Measurements from ENCODE around the gene FGF10. TPM values are rescaled to one million over a fixed set of nuclear protein-coding genes. Genes with fewer than 3 reads are reported as not detected.

The FGF10 gene
- total RNA-seq: not detected in 2 replicates

DNA sequence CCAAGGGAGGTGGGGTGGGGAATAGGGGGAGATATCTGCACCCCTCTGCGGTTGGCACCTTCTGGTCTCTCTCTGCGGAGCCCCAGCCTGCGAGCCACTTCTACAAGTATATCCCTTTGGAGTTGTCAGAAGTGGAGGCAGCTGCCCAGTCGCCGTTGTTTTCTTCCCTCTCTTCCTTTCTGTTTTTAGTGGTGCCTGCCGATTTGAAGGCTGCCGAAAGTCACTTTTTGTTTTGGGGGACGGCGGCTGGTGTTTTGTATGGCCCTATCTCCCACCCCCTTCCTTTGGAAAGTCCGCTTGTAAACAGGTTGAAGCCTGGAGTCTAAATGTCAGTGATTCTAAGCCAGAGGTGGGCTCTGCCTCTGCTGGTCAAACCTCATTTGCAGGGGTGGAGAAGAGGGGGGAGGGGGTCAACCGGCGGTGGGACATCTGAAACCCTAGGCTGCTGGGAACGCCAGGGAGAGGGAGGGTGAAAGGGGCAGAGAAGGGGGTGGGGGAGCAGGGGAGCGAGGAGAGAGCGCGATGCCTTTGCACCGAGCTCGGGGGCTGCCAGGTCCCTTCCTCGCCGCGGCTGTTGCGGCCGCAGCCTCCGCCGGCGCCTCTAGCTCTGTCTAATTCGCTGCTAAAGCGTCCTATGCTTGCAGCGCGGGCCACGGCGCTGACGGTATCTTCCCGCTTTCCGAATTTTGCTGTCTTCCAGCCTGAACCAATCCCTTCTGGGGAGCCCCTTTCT lies at the start of gene FGF10:
FGF10 (minus strand) TSS at position 331 of the 733 bp plus-strand sequence. CDS start 738 bp downstream, outside the sequence.
- no peak for DNase-seq (ENCODE audit: low read depth, low spot score)

DNA sequence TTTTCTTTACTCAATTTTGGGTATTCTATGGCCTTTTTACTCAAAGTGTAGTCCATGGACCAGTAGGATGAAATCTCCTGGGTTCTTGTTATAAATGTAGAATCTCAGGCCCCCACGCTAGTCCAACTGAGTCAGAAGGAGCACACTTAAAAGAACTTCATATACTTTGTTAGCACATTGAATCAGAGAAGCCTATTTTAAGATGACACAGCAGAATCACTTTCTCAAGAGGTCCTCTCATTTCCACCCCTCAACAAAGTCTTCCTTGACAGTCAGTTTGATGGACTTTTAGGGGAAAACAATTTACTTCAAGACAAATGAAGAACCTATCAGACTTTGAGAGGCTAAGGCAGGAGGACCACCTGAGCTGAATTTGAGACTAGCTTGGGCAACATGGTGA lies 37.7 kb upstream of the FGF10 start:
- no peak for DNase-seq (ENCODE audit: low read depth, low spot score)

DNA sequence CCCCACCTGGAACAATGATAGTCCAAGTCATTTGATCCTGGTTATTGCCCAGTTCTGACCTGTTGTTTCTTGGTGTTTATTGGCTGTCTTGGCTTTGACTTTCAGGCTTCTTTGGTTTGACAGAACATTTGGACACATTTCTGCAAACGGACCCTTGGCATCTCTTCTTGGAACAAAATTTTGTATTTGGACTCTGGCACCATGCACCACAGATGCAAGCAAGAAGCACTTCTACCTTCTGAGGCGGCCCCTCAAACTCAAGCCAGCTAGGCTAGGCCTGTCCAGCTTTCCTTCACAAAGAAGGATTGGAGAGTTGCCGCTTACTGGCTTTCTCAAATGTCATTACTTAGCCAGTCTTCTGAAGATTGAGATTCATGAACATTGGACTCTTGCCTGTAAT lies 23.1 kb upstream of the FGF10 start:
- no peak for DNase-seq (ENCODE audit: low read depth, low spot score)

DNA sequence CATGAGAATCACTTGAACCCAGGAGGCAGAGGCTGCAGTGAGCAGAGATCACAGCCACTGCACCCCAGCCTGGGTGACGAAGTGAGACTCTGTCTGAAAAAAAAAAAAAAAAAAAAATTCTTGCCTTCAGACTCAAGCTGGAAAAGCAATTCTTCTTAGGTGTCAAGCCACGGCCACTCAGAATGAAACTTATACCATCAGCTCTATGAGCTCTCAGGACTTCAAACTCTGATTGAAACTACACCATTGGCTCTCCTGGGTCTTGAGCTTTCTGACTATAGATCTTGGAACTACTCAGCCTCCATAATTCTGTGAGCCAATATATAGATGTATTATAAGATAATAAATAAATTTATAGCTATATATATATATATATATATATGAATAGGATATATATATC lies 12.9 kb upstream of the FGF10 start:
- no peak for DNase-seq (ENCODE audit: low read depth, low spot score)

DNA sequence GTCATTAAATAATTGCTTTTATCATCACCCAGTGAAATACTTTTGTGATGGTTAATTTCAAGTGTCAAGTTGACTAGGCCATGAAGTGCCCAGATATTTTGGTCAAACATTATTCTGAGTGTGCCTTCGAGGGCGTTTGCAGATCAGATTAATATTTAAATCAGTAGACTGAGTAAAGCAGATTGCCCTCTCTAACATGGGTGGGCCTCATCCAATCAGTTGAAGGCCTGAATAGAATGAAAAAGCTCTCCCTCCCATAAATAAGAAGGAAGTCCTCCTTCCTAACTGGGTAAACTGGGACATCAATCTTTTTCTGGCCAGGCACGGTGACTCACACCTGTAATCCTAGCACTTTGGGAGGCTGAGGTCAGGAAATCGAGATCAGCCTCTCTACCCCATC lies 12.4 kb upstream of the FGF10 start:
- DNase-seq (ENCODE audit: low read depth, low spot score): no peak

DNA sequence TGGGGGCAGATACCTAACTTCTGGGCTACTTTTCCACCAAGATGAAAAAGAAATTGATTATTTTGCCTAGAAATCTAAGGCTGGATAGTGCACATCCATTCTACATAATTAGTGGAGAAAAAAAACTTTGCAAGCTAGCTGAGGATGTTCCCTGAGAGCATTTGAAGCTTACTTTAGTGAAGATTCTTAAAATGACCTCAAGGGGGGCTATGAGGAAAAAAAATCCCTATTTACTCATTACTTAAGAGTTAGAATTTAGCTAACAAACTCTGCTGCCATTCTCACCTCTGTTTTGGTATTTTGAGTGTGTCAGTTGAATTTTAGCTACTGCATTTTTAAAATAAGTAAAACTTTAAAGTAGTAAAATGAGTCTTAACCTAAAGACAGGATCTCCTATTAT lies 9.2 kb upstream of the FGF10 start:
- DNase-seq (ENCODE audit: low read depth, low spot score): no peak

DNA sequence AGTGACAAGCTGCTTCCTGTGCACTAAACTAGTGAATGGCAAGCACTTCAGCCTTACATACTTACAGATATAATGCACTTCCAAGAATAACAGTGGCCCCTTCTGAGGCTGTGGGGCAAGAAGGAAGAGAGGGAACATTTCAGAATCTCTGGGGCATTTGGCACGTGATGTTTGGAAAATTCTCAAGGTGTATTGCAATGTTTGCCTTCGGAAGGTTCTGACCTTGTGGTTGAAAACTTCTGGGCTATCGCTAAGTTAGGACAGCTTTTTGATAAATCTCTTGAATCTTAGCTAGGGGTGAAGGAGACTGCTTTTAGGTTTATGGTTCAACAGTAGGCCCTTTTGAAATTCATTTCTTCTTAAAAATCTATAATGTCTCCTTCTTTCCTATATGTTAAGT lies 7.1 kb upstream of the FGF10 start:
- no peak for DNase-seq (ENCODE audit: low read depth, low spot score)

DNA sequence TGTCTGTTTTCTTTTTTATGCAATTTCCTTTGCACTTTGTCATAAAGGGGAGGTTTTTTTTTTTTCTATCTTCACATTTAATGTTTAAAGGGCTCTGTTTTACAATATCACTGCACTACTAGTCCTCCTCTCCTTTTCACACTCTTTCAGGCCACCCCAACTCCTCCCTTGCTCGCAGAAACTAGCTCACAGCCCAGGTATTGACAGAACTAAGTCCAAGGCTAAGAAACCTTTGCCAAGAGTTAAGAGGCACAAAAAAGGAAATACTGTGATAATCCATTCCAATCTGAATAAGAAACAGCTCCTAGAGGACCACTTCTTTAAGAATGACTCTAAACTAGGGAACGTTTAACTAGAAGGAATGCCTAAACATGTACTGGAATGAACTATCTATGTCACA lies 1.1 kb upstream of the FGF10 start:
- DNase-seq (ENCODE audit: low read depth, low spot score): no peak

DNA sequence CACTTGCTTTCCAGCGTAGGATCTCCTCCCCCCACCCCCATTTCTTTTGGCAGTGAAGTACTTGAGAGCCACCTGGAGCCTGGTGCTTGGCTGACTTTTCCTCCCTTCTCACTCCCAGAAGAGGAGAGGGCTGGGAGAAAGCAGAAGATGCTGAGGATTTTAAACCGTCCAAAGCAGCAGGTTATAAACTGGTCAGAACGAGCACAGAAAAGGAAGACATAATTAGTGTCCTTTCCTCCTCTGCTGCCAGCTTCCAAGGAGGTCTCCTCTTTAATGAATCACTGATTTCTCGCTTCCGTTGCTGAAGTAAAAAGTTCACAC lies 563 bp upstream of the FGF10 start:
- no peak for DNase-seq (ENCODE audit: low read depth, low spot score)

DNA sequence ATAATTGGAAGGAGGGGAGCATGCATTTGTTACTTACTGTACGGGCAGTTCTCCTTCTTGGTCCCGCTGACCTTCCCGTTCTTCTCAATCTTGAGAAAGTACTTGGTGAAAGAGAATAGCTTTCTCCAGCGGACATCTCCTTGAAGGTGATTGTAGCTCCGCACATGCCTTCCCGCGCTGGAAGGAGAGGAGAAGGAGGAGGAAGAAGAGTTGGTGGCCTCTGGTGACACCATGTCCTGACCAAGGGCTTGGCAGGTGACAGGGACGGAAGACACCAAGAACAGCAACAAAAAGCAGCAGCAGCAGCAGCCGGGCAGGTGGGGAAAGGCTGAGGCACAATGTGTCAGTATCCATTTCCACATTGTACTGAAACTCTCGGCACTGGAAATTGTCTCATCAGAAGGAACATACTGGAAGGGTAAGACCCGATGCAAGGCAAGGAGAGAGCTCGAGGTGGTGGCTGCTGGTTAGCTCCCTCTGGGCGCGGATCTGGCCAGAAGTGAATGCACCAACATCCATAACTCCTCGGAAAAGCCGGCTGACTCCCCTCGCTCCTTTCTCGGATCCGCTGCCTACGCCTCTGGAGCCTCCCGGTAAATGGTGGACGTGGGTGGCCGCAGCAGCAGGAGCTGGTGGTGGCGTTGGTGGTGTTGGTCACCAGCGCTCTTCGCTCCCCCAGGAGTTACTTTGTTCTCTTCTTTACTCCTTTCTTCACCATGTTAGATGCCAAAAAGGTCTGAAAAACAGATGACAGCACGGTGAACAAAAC lies 715 bp downstream of the FGF10 start:
- no peak for DNase-seq (ENCODE audit: low read depth, low spot score)

DNA sequence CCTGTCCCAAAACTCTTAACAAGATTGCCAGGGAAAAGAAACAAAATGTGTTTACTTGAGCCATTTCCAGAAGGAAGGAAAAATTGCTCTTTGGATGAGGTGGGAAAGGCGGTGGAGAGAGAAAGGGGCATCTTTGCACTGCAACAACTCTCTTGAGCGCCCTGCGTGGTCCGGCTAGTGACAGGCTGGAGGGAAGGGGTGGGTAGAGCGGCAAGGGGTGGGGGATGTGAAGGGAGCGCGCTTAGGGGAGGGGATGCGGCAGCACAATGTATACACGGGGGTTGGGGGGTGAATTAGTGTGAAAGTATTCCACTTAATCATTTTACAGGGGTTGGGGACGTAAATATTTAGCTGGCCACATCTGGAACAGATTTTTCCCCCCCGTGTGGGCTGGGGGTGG lies 1.3 kb downstream of the FGF10 start:
- no peak for DNase-seq (ENCODE audit: low read depth, low spot score)

DNA sequence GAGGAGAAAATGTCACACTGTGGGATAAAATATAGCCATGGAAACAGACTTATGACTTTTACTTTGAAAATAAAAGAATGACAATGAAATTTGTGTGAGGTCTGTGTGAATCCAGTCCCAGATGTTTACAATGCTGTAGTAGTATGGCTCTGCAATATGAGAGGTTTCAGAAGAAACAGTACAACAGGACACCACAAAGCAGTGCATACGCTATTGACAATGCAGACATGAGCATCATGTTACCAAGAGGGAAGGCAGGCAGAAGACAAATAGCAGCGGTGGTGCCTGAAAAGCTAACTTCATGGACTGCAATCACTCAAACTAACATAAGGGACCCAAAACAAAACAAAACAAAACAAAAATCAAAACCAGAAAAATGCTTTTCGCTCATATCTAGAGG lies 1.8 kb downstream of the FGF10 start:
- DNase-seq (ENCODE audit: low read depth, low spot score): no peak

DNA sequence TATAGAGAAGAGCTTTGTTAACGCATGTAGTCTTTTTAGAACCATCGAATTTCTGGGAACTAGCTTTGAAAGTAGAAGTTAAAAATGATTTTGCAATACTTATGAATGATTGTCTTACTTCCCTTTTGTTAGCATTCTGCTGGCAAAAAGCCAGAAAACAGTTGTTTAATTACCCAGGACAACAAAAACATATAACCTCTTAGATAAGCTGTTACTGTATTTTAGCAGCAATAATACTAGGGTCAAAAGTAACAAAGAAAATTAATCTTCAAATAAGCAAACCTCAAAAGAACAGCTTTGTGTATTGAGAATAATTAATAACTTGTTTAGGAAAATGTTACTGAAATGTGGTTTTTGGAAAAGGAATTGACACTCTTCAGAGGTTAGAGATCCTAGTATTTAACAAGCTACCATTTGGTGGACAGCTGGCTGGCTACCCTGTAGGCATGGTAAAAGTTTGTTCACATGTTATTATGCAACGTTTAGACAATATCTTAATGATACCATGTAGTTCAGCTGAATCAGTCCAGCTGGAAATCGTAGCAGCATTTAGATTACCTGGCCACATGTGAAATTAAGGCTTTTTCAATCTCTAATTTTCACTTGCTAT lies 3.8 kb downstream of the FGF10 start:
- DNase-seq (ENCODE audit: low read depth, low spot score): no peak

DNA sequence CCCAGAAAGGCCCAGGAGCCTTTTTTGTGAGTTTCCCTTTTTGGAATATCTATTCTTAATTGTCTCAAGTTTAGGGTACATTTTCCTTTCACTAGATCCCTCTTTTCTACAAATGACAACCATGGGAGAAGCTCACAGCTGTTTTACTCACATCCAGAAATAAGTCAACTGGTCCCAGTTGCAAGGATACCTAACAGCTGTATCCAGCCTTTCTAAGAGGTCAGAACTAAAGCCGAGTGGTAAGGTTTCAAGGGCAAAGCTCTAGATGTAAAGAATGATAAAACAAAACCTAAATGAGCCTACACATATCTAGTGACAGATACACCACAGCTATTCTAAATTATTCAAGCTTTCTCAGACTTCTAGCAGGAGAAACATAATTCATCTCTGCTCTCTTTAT lies 4.4 kb downstream of the FGF10 start:
- no peak for DNase-seq (ENCODE audit: low read depth, low spot score)

DNA sequence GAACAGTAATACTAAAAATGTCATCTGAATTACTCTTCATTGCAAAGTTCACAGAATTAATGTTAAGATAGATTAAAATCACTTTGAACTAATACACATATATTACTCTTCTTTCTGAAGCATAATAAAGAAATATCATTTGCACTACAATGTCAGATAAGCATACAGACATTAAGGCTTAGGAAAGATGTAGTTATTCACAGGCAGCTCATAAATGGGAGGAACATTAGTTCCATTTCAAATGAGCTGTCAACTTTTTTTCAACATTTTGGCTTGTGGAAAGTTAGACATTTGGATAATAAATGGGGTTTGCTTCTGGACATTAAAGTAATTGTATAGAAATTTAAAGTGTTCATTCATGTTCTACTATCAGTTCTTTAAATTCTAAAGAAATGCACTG lies 6.3 kb downstream of the FGF10 start:
- no peak for DNase-seq (ENCODE audit: low read depth, low spot score)

DNA sequence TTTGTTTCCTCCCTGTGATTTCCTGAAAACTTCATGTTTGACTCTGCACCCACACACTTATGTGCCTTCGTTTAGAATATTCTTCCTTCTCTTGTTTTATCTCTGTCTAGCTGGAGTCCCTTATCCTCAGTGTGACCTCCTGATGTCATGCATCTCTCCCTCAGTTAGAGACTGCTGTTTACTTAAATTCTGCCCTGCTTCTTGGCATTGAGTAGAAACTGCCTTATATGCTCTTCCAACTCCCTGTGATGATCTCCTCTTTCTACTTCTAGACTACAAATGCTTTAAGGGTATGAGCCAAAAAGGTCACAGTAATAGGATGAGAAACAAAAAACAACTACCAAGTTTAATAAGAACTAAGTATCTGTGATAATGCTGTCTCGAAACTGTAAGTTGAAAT lies 12.2 kb downstream of the FGF10 start:
- no peak for DNase-seq (ENCODE audit: low read depth, low spot score)

DNA sequence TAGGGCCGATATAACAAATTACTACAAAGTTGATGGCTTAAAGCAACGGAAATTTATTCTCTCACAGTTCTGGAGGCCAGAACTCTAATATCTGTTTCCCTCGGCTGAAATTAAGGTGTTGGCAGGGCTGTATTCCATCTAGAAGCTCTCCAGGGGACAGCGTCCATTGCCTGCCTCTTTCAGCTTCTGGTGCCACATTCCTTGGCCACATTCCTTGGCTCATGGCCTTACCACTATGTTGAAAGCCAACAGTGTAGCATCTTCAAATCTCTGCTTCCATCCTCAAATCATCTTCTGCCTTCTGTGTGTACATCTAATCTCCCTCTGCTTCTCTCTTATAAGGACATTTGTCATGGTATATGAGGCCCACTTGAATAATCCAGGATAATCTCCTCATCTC lies 17.2 kb downstream of the FGF10 start:
- no peak for DNase-seq (ENCODE audit: low read depth, low spot score)

DNA sequence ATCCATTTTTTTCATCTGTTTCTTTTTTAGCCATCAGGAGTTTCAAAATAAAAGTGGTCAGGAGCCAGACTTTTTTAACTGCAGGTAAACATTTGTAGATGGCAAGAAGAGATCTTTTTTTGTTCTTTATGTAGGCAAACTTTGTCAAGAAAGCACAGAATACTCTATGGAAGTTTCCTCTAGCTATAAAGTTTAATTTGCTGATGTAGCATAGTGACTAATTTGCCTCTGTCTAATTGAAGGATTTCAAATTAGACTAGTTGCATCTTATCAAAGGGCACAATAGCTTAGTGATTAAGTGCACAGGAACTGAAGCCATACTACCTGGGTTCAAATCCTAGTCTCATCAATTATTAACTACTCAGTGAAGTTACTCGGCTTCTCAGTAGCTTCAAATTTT lies 22.0 kb downstream of the FGF10 start:
- DNase-seq (ENCODE audit: low read depth, low spot score): no peak

DNA sequence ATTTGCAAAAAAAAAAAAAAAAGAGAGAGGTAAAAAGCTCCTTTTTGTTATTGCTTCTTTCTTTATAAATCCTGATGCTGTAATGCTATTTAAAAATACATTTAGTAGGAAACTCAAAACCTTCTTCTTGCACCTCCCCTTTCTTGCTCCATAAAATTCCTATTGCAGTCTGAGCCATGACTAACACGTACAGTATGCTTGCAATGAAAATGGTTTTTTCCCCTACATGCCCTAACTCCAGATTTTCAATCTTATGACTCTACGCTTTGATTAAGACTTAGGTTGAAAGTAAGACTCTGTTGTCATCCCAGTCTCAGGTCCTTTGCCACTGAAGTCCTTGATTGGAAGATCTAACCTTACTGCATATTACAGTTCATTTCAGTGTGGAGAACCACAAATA lies 23.9 kb downstream of the FGF10 start:
- DNase-seq (ENCODE audit: low read depth, low spot score): no peak

DNA sequence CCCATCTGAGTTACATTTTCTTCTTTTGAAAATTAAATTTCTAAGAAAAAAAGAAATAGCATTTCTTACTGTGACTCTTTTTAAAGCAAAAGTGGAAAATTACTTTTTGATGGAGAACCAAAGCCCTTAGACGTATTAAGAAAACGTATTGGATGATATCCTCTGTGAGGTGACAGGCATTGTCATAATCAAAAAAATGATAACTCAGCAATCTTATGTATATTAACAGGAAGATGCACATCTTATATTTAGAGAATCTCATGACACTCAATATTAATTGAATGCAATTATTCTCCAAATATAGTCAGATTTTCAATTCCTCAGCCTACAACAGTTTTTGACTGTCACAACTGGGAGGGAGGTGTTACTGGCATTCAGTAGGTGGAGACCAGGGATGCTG lies 25.1 kb downstream of the FGF10 start:
- DNase-seq (ENCODE audit: low read depth, low spot score): no peak

DNA sequence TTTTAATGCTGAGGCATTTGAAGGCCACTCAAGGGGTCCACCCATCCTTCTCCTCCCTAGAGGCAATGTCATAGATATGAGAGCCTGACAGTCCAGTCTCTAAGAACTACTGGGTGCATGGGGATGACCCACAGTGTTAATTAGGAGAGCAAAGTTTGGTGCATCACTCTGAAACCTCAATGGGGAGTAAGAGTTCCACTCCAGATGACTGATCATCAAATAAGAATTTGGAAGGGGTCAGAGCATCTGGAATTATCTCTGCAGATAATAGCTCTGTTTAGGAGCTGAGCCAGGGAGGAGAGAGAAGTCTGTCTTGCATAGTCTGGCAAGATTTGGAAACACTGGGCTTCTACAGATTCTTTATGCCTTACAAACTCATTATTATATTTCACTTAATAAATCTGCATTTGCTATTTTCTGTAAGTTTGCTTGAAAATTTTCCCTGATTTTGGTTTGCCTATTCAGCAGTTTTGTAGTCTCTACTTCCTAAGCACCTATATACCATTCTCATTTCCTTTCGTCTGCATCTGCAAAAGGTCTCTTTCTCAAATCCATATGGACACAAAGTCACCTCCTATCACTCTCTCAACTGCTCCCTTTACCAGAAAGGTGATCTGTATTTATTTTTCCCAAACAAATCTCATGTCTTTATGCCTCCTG lies 27.7 kb downstream of the FGF10 start:
- DNase-seq (ENCODE audit: low read depth, low spot score): no peak

DNA sequence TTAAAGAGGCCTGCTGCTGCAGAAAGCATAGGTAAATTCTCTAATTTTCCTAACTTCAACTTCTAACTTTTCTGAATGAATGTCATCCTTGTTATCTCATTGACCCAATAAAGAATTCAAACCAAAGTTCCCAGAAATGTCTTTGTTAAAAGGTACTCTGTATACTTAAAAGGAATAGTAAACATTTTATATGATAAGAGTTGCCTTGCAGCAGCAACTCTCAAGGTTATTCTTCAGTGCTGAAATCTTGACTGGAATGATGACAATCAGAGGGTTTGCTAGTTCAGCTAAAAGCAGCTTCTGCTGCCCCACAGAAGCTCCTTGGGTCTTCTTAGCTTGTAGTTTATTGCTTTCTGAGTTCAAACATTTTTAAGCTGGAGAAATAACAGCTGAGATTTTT lies 28.3 kb downstream of the FGF10 start:
- DNase-seq (ENCODE audit: low read depth, low spot score): no peak
